Suppressor macrophage treated with lipopolysaccharide for 4 hours (primary cell): ENCODE data around the gene PCDH9.
"Not testable (repeated sequence)": the region's sequence is repeated elsewhere in the genome, so short reads cannot be mapped to it uniquely, and the experiment has no call there.

Source experiments
- DNase-seq: peaks from one replicate; pipeline ENCODE4 v3.0.0-alpha.2; 2020

PCDH9 gene

GRCh38 chr13:66312312-66313087, 917.6 kb downstream of the PCDH9 start:
- no peak for DNase-seq

- DNase-seq = no peak
These were observed 924.0 kb downstream of the PCDH9 start for GRCh38 chr13:66305961-66306617.

- no peak for DNase-seq
These were observed 928.7 kb downstream of the PCDH9 start for GRCh38 chr13:66301482-66301881.

GRCh38 chr13:66301006-66301405, 929.1 kb downstream of the PCDH9 start:
- no peak for DNase-seq

GRCh38 chr13:66296875-66297274, 933.3 kb downstream of the PCDH9 start:
- DNase-seq = no peak

GRCh38 chr13:66296328-66296727, 933.8 kb downstream of the PCDH9 start:
- no peak for DNase-seq

GRCh38 chr13:66286806-66287205, 943.3 kb downstream of the PCDH9 start:
- DNase-seq = not testable (repeated sequence)

- no peak for DNase-seq
These were observed 954.7 kb downstream of the PCDH9 start for GRCh38 chr13:66275416-66275815.

- no peak for DNase-seq
These were observed 957.1 kb downstream of the PCDH9 start for GRCh38 chr13:66273011-66273410.

- DNase-seq = no peak
These were observed 963.4 kb downstream of the PCDH9 start for GRCh38 chr13:66266761-66267160.

GRCh38 chr13:66266348-66266747, 963.8 kb downstream of the PCDH9 start:
- DNase-seq = no peak

- DNase-seq = no peak
These were observed 964.8 kb downstream of the PCDH9 start for GRCh38 chr13:66265371-66265770.

- DNase-seq = no peak
These were observed 965.2 kb downstream of the PCDH9 start for GRCh38 chr13:66264971-66265370.

- DNase-seq = no peak
These were observed 967.8 kb downstream of the PCDH9 start for GRCh38 chr13:66262330-66262729.

GRCh38 chr13:66259426-66259825, 970.7 kb downstream of the PCDH9 start:
- not testable (repeated sequence) for DNase-seq
